ENCODE results near the gene TMEM158.

DNA sequence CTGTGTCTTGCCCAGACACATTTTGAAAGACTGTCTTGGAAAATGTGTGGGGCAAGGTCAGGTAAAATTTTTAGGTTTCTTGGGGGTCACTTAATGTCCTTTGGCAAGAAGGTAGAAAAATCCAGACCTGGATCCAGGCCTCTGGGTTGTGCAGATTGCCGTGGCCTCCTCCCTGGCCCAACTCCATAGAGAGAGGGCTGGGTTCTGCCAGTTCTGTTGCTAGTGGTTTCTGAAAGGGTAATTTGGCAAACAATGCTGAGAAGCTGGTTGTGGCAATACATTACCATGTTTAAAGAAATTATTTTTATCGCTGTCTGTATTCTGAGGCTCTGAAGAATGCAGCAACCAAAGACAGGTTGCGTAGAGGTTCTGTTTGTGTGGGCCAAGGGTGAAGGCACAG lies 20.2 kb upstream of the TMEM158 start:
- TF ChIP-seq, protein P1, sequence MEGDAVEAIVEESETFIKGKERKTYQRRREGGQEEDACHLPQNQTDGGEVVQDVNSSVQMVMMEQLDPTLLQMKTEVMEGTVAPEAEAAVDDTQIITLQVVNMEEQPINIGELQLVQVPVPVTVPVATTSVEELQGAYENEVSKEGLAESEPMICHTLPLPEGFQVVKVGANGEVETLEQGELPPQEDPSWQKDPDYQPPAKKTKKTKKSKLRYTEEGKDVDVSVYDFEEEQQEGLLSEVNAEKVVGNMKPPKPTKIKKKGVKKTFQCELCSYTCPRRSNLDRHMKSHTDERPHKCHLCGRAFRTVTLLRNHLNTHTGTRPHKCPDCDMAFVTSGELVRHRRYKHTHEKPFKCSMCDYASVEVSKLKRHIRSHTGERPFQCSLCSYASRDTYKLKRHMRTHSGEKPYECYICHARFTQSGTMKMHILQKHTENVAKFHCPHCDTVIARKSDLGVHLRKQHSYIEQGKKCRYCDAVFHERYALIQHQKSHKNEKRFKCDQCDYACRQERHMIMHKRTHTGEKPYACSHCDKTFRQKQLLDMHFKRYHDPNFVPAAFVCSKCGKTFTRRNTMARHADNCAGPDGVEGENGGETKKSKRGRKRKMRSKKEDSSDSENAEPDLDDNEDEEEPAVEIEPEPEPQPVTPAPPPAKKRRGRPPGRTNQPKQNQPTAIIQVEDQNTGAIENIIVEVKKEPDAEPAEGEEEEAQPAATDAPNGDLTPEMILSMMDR (IDR thresholded peaks at IDR 0.05; ENCODE audit: borderline replicate concordance, extremely low read depth, low read length, poor library complexity, severe bottlenecking) = no peak
- no peak for TF ChIP-seq EZH2 (IDR thresholded peaks at IDR 0.05; ENCODE audit: borderline replicate concordance, low read depth, low read length, severe bottlenecking)

Data from DND-41 (cell line).